ENCODE results near the gene KLHL9.

Gene KLHL9

DNA sequence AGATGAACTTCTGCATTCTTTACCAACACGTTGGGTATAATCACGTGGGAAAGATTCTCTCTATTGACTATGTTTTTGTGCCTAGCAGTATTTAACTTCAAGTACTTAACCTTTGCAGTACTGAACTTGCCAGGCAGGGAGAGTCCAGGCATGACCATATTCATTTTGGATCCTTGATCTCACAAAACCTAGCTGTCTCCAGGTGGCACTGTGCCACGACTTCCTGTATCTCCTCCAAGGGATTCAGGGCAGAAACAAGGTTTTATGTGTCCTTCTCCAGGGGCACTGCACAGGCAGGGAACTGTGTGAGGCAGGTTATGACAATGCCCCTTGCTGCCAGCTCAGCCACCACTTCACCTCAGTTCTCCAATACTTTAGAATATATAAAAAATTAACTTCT lies 18.3 kb downstream of the KLHL9 start:
- no peak for DNase-seq

DNA sequence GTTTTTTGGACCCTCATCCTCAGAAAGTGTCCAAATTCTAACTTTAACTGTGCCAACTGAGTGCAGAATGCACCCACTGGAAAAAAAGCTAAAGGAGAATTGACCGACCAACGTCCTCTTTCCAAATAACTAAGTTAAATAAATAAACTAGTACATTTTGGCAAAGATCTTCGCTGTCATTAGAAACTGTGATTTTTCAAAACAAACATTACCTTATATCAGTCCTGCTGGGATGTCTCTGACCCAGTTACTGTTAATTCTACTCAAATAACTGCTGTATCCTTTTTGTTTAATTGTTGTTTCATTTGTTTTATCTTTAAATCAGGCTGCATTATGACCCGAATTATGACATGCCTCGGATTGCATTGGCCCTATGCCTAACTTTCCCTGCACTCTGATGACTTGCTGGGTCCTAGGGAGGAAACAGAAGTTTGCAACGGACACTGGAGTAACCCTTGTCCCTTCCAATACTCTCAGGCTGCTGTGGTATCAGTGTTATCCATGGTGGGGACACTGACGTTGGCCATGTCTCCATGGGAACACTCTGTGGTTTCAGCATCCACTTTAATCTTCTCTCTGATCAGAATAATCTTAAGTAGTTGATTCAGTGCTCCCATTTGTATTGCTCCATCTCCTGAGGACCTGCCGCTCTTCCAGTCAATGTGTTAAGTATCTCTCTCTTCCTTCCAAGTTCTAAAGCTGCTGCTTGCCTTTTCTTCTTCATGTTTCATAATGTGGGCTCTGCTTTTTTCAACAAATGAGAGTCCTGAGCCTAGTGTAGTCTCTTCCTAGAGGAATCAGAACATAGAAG lies 19.0 kb downstream of the KLHL9 start:
- no peak for DNase-seq

DNA sequence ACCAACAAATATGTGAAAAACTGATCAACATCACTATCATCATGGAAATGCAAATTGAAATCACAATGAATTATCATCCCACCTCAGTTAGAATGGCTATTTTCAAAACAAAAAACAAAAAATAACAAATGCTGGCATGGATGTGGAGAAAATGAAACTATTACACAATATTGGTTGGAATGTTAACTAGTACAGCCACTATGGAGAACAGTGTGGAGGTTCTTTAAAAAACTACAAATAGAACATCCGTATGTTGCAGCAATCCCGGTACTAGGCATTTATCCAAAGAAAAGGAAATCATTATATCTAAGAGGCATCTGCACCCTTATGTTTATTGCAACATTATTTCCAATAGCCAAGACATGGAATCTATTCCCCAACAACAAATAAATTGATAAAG lies 21.1 kb downstream of the KLHL9 start:
- no peak for DNase-seq

DNA sequence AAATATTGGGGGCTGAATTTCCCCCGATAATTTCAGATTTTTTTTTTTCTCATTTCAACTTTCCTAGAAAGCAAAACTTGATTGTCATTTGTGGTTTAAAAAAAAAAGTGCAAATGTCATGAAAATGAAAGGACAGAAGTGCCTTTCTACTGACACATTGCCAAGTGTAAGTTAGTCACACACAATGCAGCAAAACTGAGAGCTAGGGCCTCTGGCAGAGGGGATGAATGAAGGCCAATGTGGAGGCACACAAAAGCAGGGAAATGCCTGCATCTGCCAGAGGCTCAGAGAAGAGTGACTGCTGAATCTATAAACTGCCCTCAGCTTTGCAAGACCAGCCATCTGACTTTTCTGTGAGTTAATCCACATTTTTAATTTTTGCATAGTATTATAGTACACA lies 23.3 kb downstream of the KLHL9 start:
- no peak for DNase-seq

DNA sequence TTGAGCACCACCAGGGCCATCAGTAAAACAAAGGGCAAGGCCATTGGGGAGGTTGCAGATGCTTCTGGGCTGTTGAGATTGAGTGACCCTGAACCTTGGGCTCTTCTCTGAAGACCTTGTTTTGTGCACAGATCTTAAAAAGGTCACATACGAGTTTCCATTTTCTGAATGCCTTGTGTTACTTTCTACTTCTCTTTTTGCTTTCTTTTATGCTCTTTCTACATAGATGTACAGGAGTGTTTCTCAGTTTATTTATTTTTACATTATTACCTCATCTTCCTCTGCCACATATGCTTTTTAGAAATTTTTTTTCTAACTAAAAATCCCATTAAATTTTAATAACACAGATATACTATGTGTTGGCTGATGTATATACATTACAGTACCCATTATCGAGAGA lies 30.0 kb downstream of the KLHL9 start, which contains the start of gene IFNA5:
Gene IFNA5, minus strand, starts transcription at position 101 of the 400 bp plus-strand sequence. Its CDS starts 57 bp downstream, at position 44.
- no peak for DNase-seq

DNA sequence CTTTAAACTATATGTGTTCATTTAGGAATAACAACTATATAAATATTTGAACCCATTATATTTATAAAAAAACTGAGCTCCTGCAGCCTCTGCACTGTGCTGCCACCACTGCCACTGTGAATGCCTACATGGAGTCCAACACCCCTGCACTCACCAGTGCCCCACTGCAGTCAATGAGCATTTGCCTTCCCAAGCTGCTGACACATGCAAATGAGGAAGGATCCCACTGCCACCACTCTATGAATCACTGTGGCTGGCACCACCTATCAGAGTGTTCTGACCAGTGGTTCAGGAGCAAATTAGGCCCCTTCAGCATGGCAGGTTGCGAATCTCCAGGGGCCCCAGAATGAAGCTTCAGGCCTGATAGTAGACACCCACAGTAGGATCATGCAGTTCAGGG lies 39.2 kb downstream of the KLHL9 start:
- DNase-seq, result no peak

DNA sequence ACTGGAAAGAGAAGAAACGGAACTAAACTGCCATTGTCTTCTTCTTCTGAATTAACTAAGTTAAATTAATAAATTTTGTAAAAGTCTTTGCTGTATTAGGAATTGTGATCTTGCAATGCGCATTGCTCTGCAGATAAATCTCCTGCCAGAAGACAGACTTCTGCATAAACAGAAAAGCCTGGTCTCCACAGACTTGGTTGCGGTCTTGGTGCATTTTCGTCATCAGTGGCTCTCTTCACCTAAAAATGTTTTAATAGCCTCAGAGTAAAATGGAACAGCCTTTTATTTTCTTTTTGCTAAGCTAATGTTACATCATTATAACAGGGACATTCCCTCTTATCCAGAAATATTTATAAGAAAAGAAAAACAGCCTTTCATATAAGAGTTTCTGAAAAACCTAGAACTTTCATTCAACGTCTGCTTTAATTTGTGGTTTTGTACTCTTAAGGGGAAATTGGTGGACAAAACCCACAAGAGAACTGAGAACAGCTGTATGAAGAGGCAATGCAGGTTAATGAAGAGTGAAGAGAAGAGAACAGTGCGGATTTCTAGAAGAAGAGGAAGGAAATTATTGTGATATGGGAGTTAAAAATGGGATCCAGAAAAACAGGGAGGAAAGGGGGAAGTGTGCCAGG lies 40.2 kb downstream of the KLHL9 start:
- no peak for DNase-seq

DNA sequence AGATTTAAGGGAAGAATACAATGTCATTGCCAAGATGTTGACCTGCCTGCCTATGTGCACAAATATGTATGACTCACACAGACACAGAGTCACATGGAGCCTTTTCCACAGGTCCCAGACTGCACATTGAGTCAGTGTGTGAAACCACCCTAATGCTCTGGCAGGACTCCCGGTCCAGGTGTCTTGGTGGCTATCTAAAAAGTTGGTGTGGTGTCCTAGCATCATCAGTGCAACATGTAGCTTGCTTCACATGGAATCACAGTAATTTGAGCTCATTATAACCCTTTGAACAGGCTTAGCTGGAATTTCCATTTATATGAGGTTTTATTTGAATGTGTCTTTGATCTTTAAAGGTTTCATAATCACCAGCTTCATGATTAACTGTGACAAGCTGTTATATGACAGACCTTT lies 40.8 kb downstream of the KLHL9 start:
- DNase-seq, result no peak

DNA sequence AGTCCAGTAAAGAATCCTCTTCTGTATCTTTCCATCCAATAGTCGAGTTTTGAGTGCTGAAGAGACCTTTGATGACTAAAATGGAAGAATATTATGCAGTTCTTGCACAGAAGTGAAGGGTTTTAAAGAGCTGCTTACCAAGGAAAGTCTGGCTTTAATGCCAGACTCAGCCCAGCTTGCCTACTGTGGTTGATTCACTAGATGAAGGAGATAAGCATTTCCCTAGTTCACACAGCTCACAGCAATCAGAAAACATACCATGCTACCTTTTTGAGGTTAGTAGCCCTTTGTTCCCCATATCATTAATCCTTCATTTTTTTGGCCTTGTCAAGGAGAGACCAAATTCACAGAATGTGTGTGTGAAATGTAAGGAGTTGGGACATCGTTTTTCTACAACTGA lies 45.4 kb downstream of the KLHL9 start:
- DNase-seq, result no peak

DNA sequence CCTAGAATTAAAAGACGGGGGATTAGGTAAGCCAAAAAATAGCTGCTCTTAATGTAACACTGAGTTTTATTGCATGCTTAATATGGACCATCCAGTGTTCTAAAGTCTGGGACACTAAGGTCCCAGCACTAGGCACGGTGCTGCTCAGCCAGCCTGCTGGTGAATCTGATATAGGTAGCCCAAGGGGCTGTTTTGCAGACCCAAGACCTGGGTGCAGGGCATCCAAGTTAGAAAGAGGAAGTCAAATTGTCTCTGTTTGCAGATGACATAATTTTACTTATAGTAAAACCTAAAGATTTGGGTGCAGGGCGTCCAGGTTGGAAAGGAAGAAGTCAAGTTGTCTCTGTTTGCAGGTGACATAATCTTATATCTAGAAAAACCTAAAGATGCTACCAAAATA lies 47.9 kb downstream of the KLHL9 start:
- no peak for DNase-seq

DNA sequence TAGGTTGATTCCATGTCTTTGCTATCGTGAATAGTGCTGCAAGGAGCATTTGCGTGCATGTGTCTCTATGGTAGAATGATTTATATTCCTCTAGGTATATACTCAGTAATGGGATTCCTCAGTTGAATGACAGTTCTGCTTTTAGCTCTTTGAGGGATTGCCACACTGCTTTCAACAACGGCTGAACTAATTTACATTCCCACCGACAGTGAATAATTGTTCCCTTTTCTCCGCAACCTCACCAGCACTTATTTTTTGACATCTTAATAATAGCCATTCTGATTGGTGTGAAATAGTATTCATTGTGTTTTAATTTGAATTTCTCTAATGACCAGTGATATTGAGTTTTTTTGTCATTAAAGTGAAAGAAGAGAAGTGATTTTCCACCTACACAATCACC lies 48.5 kb downstream of the KLHL9 start:
- no peak for DNase-seq

DNA sequence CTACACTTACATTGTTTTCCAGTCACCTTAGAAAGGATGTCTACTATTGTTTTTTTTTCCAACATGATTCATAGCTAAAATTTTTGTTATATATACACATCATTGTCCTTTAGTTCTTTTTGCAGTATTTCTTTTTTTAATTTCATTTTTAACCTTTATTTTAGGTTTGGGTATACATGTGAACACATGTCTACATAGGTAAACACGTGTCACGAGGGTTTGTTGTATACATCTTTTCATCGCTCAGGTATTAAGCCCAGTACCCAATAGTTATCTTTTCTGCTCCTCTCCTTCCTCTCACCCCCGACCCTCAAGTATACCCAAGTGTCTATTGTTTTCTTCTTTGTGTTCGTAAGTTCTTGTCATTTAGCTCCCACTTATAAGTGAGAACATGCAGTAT lies 49.1 kb downstream of the KLHL9 start:
- DNase-seq, result no peak

DNA sequence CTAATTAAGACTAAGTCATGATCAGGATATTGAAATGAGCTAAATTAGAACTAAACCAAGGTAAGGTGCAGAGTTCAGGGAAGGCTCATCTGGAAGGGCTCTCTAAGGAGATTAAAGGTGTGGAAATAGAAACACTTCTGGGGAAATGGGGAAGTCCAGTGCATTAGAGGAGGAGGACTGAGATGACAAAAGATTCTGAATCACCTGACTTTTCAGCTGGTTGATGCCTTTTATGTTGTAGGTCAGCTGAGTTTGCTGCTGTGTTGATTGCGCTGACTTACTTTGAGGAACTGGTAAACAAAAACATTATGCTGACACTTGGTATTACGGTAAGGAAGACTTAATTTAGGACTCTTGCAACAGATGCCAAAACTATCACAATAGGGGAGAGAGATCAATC lies 53.9 kb downstream of the KLHL9 start:
- no peak for DNase-seq
